Measurements from ENCODE around the gene DNAH2.

- TF ChIP-seq CTCF (IDR thresholded peaks at IDR 0.05; ENCODE audit: low read length) = no peak
- TF ChIP-seq EZH2 (IDR thresholded peaks at IDR 0.05; ENCODE audit: borderline replicate concordance, low read length) = no peak
Observed at GRCh38 chr17:7740481-7741001, 23.0 kb downstream of the DNAH2 start.
